CD4-positive, alpha-beta memory T cell (primary cell): ENCODE data around the gene DBF4. TPM values are rescaled to one million over a fixed set of nuclear protein-coding genes. Genes with fewer than 3 reads are reported as not detected.
"Not testable (repeated sequence)": the region's sequence is repeated elsewhere in the genome, so short reads cannot be mapped to it uniquely, and the experiment has no call there.

Experiments used
- CTCF ChIA-PET: fragments of 350-600 bp; sonication (Branson Sonifier 250); formaldehyde crosslinking; loops from one replicate; lab custom pipeline; 2021; ENCODE audit warnings: inconsistent platforms; ENCODE audit not compliant: partially characterized antibody; lab: Charles Lee
- POLR2A ChIA-PET: fragments of 350-600 bp; sonication (Branson Sonifier 250); formaldehyde crosslinking; loops from one replicate; lab custom pipeline; 2021; ENCODE audit not compliant: partially characterized antibody; lab: Charles Lee
- DNase-seq, 5 donors: peaks; one replicate each; pipeline versions ENCODE4 v3.0.0 to v3.0.0-alpha.2; 2020 to 2022; ENCODE audit warnings: mixed read lengths in 1 of 5
- H3K27ac ChIP-seq: one replicate; pipeline ENCODE4 v1.7.0; 2013; ENCODE audit warnings: low read depth, low read length
- H3K27me3 ChIP-seq: 2 replicates; pipeline ENCODE4 v1.7.0; 2013; ENCODE audit warnings: mild to moderate bottlenecking, low read length, moderate library complexity; ENCODE audit not compliant: insufficient read depth
- H3K36me3 ChIP-seq: 2 replicates; pipeline ENCODE4 v1.7.0; 2013; ENCODE audit warnings: mild to moderate bottlenecking, low read length, moderate library complexity; ENCODE audit not compliant: insufficient read depth
- H3K4me1 ChIP-seq: 2 replicates; pipeline ENCODE4 v1.7.0; 2013; ENCODE audit warnings: mild to moderate bottlenecking, low read length, moderate library complexity; ENCODE audit not compliant: insufficient read depth
- H3K4me3 ChIP-seq, 2 donors: one replicate each; pipeline ENCODE4 v1.7.0; 2013; ENCODE audit warnings: low read length in 2 of 2, mild to moderate bottlenecking in 1 of 2
- H3K9me3 ChIP-seq, 2 donors: one replicate each; pipeline ENCODE4 v1.7.0; 2013; ENCODE audit warnings: low read length in 2 of 2, control low read depth in 1 of 2; ENCODE audit not compliant: control insufficient read depth in 1 of 2
- H3K27ac Mint-ChIP-seq, 7 donors: one replicate each; pipeline ENCODE4 v1.8.0; 2020 to 2021; ENCODE audit warnings: mixed read lengths in 7 of 7, mild to moderate bottlenecking in 6 of 7, inconsistent platforms in 3 of 7, moderate library complexity in 3 of 7
- H3K27me3 Mint-ChIP-seq, 2 donors: one replicate each; pipeline ENCODE4 v1.8.0; 2020 to 2021; ENCODE audit warnings: mixed read lengths in 2 of 2
- H3K36me3 Mint-ChIP-seq, 2 donors: one replicate each; pipeline ENCODE4 v1.8.0; 2020 to 2021; ENCODE audit warnings: mixed read lengths in 2 of 2, inconsistent platforms in 1 of 2, mild to moderate bottlenecking in 1 of 2
- H3K4me1 Mint-ChIP-seq, 4 donors: one replicate each; pipeline ENCODE4 v1.8.0; 2020 to 2021; ENCODE audit warnings: mixed read lengths in 4 of 4, mild to moderate bottlenecking in 1 of 4
- H3K4me3 Mint-ChIP-seq, 8 donors: one replicate each; pipeline ENCODE4 v1.8.0; 2020 to 2021; ENCODE audit warnings: mixed read lengths in 8 of 8, mild to moderate bottlenecking in 7 of 8, moderate library complexity in 6 of 8, inconsistent platforms in 3 of 8
- H3K9me3 Mint-ChIP-seq, 8 donors: one replicate each; pipeline ENCODE4 v1.8.0; 2020 to 2021; ENCODE audit warnings: mixed read lengths in 8 of 8, mild to moderate bottlenecking in 5 of 8, inconsistent platforms in 3 of 8, moderate library complexity in 1 of 8
- intact Hi-C: fragments of 100-400 bp; cut with micrococcal nuclease; formaldehyde crosslinking; loops from one replicate; pipeline ENCODE4 v1.15.1; 2023
- polyA plus RNA-seq, 2 donors: library from polyadenylated mRNA; unstranded; fragments of 300-500 nt; fragmentation: Illumina TruSeq; gene quantifications; one replicate each; pipeline ENCODE4 v1.2.3, GENCODE V29; 2021
- total RNA-seq, 2 experiments: library from RNA; stranded (reverse); gene quantifications; one replicate each; pipeline ENCODE4 v1.2.3, GENCODE V29; 2021

DBF4 gene
- total and polyA plus RNA-seq, 4 experiments from 2014 or later, result 25.3 to 29.1 (median 27.9) TPM

DNA sequence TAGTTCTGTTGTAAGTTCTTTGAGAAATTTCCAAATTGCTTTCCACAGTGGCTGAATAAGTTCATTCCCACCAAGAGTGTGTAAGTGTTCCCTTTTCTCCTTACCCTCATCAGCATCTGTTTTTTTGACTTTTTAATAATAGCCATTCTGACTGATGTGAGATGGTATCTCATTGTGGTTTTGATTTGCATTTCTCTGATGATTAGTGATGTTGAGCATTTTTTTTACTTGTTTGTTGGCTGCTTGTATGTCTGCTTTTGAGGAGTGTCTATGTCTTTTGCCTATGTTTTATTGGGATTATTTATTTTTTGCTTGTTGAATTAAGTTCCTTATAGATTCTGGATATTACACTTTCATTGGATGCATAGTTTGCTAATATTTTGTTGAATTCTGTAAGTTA, 69.6 kb downstream of the DBF4 start:
- H3K36me3 ChIP-seq, H3K27ac Mint-ChIP-seq, POLR2A ChIA-PET, H3K36me3 Mint-ChIP-seq, H3K4me1 ChIP-seq, H3K9me3 ChIP-seq, H3K27me3 Mint-ChIP-seq, H3K9me3 Mint-ChIP-seq, H3K27ac ChIP-seq, DNase-seq, H3K27me3 ChIP-seq, H3K4me3 ChIP-seq, intact Hi-C loops, H3K4me3 Mint-ChIP-seq, H3K4me1 Mint-ChIP-seq, CTCF ChIA-PET: not testable (repeated sequence)

DNA sequence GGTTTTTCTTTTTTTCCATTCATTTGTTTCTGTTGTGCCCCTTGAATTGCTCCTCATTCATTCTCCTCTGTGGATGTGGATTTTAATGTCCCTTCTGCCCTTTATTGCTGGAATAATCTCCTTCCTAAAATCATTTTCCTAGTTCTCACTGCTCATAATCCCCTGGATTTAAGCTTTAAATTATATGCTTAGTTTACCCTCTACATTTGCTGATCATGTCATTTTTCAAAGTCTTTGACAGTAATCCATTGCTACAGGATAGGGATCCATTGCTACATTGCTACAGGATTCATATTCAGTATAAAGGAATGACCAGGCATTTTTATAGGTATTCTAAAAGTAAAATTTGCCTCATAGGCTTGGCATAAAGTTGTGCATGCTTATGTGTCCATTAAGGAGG, 72.1 kb downstream of the DBF4 start:
- H3K4me1 ChIP-seq, result no peaks in the 10 kb centered on the region
- Mint-ChIP-seq H3K27ac (no peak overlapping the region), H3K27me3 (no peaks in the 10 kb centered on the region), H3K9me3 (peaks cover 0 to 5% (median 0%) of the 10 kb centered on the region in 8 donors), H3K4me3 (no peak overlapping the region), H3K36me3 (no peaks in the 10 kb centered on the region), H3K4me1 (peaks cover 0 to 5% (median 0%) of the 10 kb centered on the region in 4 donors)
- H3K4me3 ChIP-seq, result no peak overlapping the region
- ChIA-PET CTCF (no interaction called here), POLR2A (no interaction called here)
- intact Hi-C loops, result no loop called here
- H3K27me3 ChIP-seq, result no peaks in the 10 kb centered on the region
- H3K36me3 ChIP-seq, result no peaks in the 10 kb centered on the region
- H3K9me3 ChIP-seq, result no peaks in the 10 kb centered on the region
- no peak for DNase-seq
- H3K27ac ChIP-seq, result no peak overlapping the region

Other genes with a start within 250 kb of the DBF4 start
- gene RUNDC3B, start 248.1 kb upstream of the DBF4 start, total RNA-seq, result under 1 TPM in 1 of 2 experiments, not detected in 1; 0.52 TPM
- gene RUNDC3B, start 248.1 kb upstream of the DBF4 start, polyA plus RNA-seq, result 1 to 10 TPM in 1 of 2 donors, under 1 TPM in 1; 0.40 to 1.2 TPM
- 10 to 100 TPM; 28.9 to 29.8 TPM for gene SLC25A40, start 133 bp upstream of the DBF4 start, total RNA-seq
- 10 to 100 TPM; 14.6 to 14.7 TPM for gene SLC25A40, start 133 bp upstream of the DBF4 start, polyA plus RNA-seq
- 1 to 10 TPM; 5.2 to 7.7 TPM for gene ADAM22, start 57.8 kb downstream of the DBF4 start, total RNA-seq
- 1 to 10 TPM in 1 of 2 donors, under 1 TPM in 1; 0.21 to 1.8 TPM for gene ADAM22, start 57.8 kb downstream of the DBF4 start, polyA plus RNA-seq